Liver (tissue), 9 donors: ENCODE measurements around the gene GPR146. TPM values are rescaled to one million over a fixed set of nuclear protein-coding genes. Genes with fewer than 3 reads are reported as not detected.

ENCODE experiments used
- DNase-seq: peaks from one replicate; pipeline ENCODE4 v3.0.0-alpha.2; 2017; ENCODE audit warnings: low spot score
- H3K27ac ChIP-seq, 2 donors: one replicate each; pipeline ENCODE4 v1.7.0; 2013; ENCODE audit warnings: inconsistent platforms in 2 of 2, low read length in 2 of 2, control low read depth in 1 of 2, low read depth in 1 of 2, mild to moderate bottlenecking in 1 of 2
- H3K27me3 ChIP-seq, 4 donors: one replicate each; pipeline versions ENCODE4 v1.6.1 to v1.7.0; 2013; ENCODE audit warnings: low read length in 3 of 4, inconsistent platforms in 1 of 4, mild to moderate bottlenecking in 1 of 4, moderate library complexity in 1 of 4; ENCODE audit not compliant: control insufficient read depth in 4 of 4, insufficient read depth in 4 of 4
- H3K36me3 ChIP-seq, 4 donors: one replicate each; pipeline versions ENCODE4 v1.6.1 to v1.7.0; 2013; ENCODE audit warnings: low read length in 3 of 4, mild to moderate bottlenecking in 3 of 4, low read depth in 1 of 4, moderate library complexity in 1 of 4; ENCODE audit not compliant: control insufficient read depth in 4 of 4, insufficient read depth in 3 of 4
- H3K4me1 ChIP-seq, 4 donors: one replicate each; pipeline versions ENCODE4 v1.6.1 to v1.7.0; 2013; ENCODE audit warnings: low read length in 3 of 4, mild to moderate bottlenecking in 3 of 4, moderate library complexity in 1 of 4; ENCODE audit not compliant: control insufficient read depth in 4 of 4, insufficient read depth in 4 of 4
- H3K4me3 ChIP-seq, 3 donors: one replicate each; pipeline versions ENCODE4 v1.6.1 to v1.7.0; 2013; ENCODE audit warnings: low read length in 3 of 3, control low read depth in 1 of 3, low read depth in 1 of 3, mild to moderate bottlenecking in 1 of 3
- H3K9ac ChIP-seq, 2 donors: one replicate each; pipeline ENCODE4 v1.7.0; 2013; ENCODE audit warnings: low read length in 2 of 2, mild to moderate bottlenecking in 2 of 2, moderate library complexity in 2 of 2, control low read depth in 1 of 2, low read depth in 1 of 2
- H3K9me3 ChIP-seq, 4 donors: one replicate each; pipeline versions ENCODE4 v1.6.1 to v1.7.0; 2013; ENCODE audit warnings: low read length in 3 of 4; ENCODE audit not compliant: control insufficient read depth in 4 of 4
- ATF3 ChIP-seq: IDR thresholded peaks from 2 replicates; pipeline ENCODE4 v1.6.1; 2016; ENCODE audit warnings: antibody characterized with exemption
- CTCF ChIP-seq: fragments of 150-350 bp; IDR thresholded peaks from 2 replicates; pipeline ENCODE4 v1.5.1; 2017; ENCODE audit warnings: improper control_type of control experiment, low read depth, low read length; ENCODE audit not compliant: missing input control
- EGR1 ChIP-seq, 2 donors: IDR thresholded peaks; 2 replicates each; pipeline ENCODE4 v1.6.1; 2016 to 2018; ENCODE audit warnings: antibody characterized with exemption in 2 of 2, low read depth in 2 of 2
- FOXA2 ChIP-seq: IDR thresholded peaks from 2 replicates; pipeline ENCODE4 v1.6.1; 2016; ENCODE audit warnings: antibody characterized with exemption
- GABPA ChIP-seq, 2 donors: IDR thresholded peaks in 1 of 2; conservative IDR thresholded peaks in 1 of 2; 2 replicates each; pipeline ENCODE4 v1.6.1; 2016; ENCODE audit warnings: antibody characterized with exemption in 2 of 2, mild to moderate bottlenecking in 1 of 2, moderate library complexity in 1 of 2
- HNF4A ChIP-seq, 2 donors: conservative IDR thresholded peaks; 2 replicates each; pipeline ENCODE4 v1.6.1; 2016; ENCODE audit warnings: antibody characterized with exemption in 2 of 2, mild to moderate bottlenecking in 2 of 2
- HNF4G ChIP-seq: IDR thresholded peaks from 2 replicates; pipeline ENCODE4 v1.6.1; 2016; ENCODE audit warnings: antibody characterized with exemption
- JUND ChIP-seq, 2 donors: IDR thresholded peaks; 2 replicates each; pipeline ENCODE4 v1.6.1; 2016; ENCODE audit warnings: antibody characterized with exemption in 2 of 2
- MAX ChIP-seq: IDR thresholded peaks from 2 replicates; pipeline ENCODE4 v1.6.1; 2016; ENCODE audit warnings: antibody characterized with exemption
- NR2F2 ChIP-seq: IDR thresholded peaks from 2 replicates; pipeline ENCODE4 v1.6.1; 2016; ENCODE audit warnings: antibody characterized with exemption
- RAD21 ChIP-seq, 2 donors: IDR thresholded peaks; 2 replicates each; pipeline ENCODE4 v1.6.1; 2016; ENCODE audit warnings: antibody characterized with exemption in 2 of 2, mild to moderate bottlenecking in 2 of 2
- RXRA ChIP-seq, 2 donors: IDR thresholded peaks; 2 replicates each; pipeline ENCODE4 v1.6.1; 2017 to 2018; ENCODE audit warnings: antibody characterized with exemption in 2 of 2, mild to moderate bottlenecking in 1 of 2
- SP1 ChIP-seq: IDR thresholded peaks from 2 replicates; pipeline ENCODE4 v1.6.1; 2018; ENCODE audit warnings: antibody characterized with exemption, mild to moderate bottlenecking
- TAF1 ChIP-seq: conservative IDR thresholded peaks from 2 replicates; pipeline ENCODE4 v1.6.1; 2016; ENCODE audit warnings: antibody characterized with exemption, mild to moderate bottlenecking
- YY1 ChIP-seq: IDR thresholded peaks from 2 replicates; pipeline ENCODE4 v1.6.1; 2016; ENCODE audit warnings: antibody characterized with exemption, mild to moderate bottlenecking
- WGBS: extraction: QIAGEN DNeasy Blood & Tissue Kit; methylation state at CpG from one replicate; pipeline ENCODE4 v1.1.7; 2013; 5-methylcytosine and 5-hydroxymethylcytosine counted together
- polyA plus RNA-seq, 2 donors: library from polyadenylated mRNA; stranded (reverse) in 1 of 2; unstranded in 1 of 2; fragments of 200-250 nt in 1 of 2; fragments of >200 nt in 1 of 2; fragmentation: Nextera tagmentation in 1 of 2; extraction: Ambion mirVana in 1 of 2; gene quantifications; one replicate each; pipeline versions ENCODE4 v1.2.1 to v1.2.3, GENCODE V29; 2013 to 2015
- total RNA-seq, 2 donors: library from RNA; depleted of rRNA; stranded (reverse); fragments of >200 nt; gene quantifications; one replicate each; pipeline ENCODE4 v1.2.3, GENCODE V29; 2014
- TF ChIP-seq, protein P1 (sequence below): IDR thresholded peaks from 2 replicates; pipeline ENCODE4 v1.6.1; 2016; ENCODE audit warnings: antibody characterized with exemption
- donor health status: healthy.
- donor health status: healthy.
- donor health status: healthy.
- donor health status: healthy.
- donor health status: healthy.

The GPR146 gene
- total and polyA plus RNA-seq, 4 donors, result 15.5 to 33.5 (median 26.7) TPM

DNA sequence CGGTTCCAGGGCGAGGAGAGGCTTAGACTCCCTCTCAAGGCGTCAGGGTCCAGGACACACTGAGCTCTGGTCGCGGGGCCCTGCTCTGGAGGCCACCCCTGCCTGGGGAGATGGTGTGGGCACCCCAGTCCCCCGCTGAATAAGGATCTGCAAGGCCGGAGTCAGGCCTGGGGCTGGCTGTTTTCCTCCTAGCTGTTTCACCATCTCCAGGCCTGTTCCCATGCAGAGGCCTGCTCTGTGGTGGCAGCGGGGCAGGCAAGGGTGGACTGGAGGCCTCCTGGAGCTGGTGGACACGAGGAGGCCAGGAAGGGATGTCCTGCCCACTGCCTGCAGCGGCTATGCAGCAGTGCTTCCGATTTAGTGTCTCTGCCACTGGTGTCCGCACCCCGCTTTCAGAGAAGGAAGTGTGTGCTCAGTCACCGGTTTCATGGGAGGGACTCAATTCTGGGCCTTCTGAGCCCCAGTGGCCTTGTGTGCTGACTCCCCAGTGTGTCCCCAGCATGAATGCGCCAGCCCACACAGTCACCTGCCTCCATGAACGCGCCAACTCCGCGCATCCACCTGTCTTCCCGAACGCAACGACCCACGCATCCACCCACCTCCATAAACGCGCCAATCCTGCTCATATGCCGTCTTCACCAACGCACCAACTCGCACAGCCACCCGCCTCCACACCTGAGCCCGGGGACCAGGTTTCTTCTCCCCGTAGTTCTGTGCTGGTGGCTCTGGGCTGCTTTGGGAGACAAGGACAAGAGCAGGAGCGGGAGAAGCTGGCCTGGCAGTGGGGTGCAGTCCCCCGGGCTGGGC lies 14.5 kb upstream of the GPR146 start (continued):
- no peak for TF ChIP-seq CTCF
- TF ChIP-seq, protein P1, sequence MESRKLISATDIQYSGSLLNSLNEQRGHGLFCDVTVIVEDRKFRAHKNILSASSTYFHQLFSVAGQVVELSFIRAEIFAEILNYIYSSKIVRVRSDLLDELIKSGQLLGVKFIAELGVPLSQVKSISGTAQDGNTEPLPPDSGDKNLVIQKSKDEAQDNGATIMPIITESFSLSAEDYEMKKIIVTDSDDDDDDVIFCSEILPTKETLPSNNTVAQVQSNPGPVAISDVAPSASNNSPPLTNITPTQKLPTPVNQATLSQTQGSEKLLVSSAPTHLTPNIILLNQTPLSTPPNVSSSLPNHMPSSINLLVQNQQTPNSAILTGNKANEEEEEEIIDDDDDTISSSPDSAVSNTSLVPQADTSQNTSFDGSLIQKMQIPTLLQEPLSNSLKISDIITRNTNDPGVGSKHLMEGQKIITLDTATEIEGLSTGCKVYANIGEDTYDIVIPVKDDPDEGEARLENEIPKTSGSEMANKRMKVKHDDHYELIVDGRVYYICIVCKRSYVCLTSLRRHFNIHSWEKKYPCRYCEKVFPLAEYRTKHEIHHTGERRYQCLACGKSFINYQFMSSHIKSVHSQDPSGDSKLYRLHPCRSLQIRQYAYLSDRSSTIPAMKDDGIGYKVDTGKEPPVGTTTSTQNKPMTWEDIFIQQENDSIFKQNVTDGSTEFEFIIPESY, result no peak
- no peak for TF ChIP-seq ATF3
- TF ChIP-seq TAF1, result no peak
- TF ChIP-seq HNF4A (conservative IDR thresholded peaks at IDR 0.05), result no peak
- no peak for TF ChIP-seq YY1
- no peak for TF ChIP-seq FOXA2

DNA sequence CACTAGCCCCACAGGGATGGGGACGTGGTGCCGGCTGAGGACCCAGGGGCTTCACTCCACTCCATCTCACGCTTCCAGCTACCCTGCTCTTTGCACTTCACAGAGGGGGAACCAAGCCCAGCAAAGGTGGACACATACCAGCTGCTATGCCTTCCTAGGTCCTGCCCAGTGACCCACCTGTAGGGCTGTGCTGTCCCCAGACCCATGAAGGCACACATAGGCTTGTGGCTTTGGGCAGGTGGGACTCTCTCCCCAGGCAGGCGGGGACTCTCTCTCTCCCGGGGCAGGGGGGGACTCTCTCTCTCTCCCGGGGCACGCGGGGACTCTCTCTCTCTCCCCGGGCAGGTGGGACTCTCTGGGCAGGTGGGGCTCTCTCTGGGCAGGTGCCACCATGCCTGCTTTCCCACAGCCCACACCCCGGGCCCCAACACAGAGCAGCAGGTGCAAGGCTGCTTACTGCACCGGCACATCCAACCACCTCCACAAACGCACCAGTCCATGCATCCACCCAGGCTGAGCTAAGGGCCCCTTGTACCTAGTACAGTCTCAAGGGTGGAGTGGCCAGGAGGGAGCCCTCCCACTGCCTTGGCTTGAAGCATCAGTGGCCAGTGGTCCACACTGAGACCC lies 13.8 kb upstream of the GPR146 start:
- Histone ChIP-seq H3K27me3 (no peaks in the 10 kb centered on the region), H3K27ac (no peak overlapping the region), H3K9me3 (no peaks in the 10 kb centered on the region), H3K9ac (no peak overlapping the region), H3K4me3 (no peak overlapping the region), H3K36me3 (peaks cover 0 to 3% (median 0%) of the 10 kb centered on the region in 4 donors), H3K4me1 (peaks cover 0 to 9% (median 6%) of the 10 kb centered on the region in 4 donors)
- TF ChIP-seq MAX (no peak), EGR1 (IDR thresholded peaks at IDR 0.05; ENCODE audit: low read depth in 2 of 2) (no peak), NR2F2 (no peak), FOXA2 (no peak), SP1 (no peak)
- 94% methylated on average over 12 of the region's 12 CpGs for whole genome bisulfite sequencing
- DNase-seq, result no peak

- no peak for DNase-seq
- H3K36me3 ChIP-seq, result no peaks in the 10 kb centered on the region
- no peak overlapping the region for H3K9ac ChIP-seq
- no peaks in the 10 kb centered on the region for H3K27me3 ChIP-seq
- H3K4me3 ChIP-seq, result no peak overlapping the region
- peaks cover 0 to 9% (median 6%) of the 10 kb centered on the region in 4 donors for H3K4me1 ChIP-seq
- H3K9me3 ChIP-seq, result no peaks in the 10 kb centered on the region
- TF ChIP-seq TAF1 (no peak), FOXA2 (no peak), HNF4A (conservative IDR thresholded peaks at IDR 0.05) (no peak), CTCF (no peak), RAD21 (IDR thresholded peaks at IDR 0.05) (no peak), GABPA (IDR thresholded peaks at IDR 0.05 in 1 of 2, conservative IDR thresholded peaks at IDR 0.05 in 1 of 2) (no peak), YY1 (no peak), MAX (no peak), EGR1 (IDR thresholded peaks at IDR 0.05; ENCODE audit: low read depth in 2 of 2) (no peak), RXRA (IDR thresholded peaks at IDR 0.05) (no peak), ATF3 (no peak), JUND (IDR thresholded peaks at IDR 0.05) (no peak), HNF4G (no peak), NR2F2 (no peak), SP1 (no peak)
- TF ChIP-seq, protein P1, result no peak
- no peak overlapping the region for H3K27ac ChIP-seq
- 97% methylated on average over 28 of the region's 33 CpGs for WGBS
These were observed 12.5 kb upstream of the GPR146 start for GRCh38 chr7:1031716-1032455.
